HEK293 (cell line): ENCODE measurements around the gene KLRC1.
"Not testable (repeated sequence)": the region's sequence is repeated elsewhere in the genome, so short reads cannot be mapped to it uniquely, and the experiment has no call there.

Experiments
- CTCF ChIA-PET: fragments of 350-600 bp; formaldehyde crosslinking; extraction: SDS; loops from one replicate; lab custom pipeline; 2021; ENCODE audit warnings: antibody characterized with exemption; lab: Yijun Ruan, JAX
- POLR2A ChIA-PET: fragments of 300-600 bp; formaldehyde crosslinking; extraction: SDS; loops from one replicate; lab custom pipeline; 2020; ENCODE audit warnings: antibody characterized with exemption, inconsistent platforms; lab: Yijun Ruan, JAX
- H3K27ac ChIP-seq: fragments of 200-500 bp; sonication (Bioruptor generic); 2 replicates; pipeline ENCODE4 v1.5.1; 2014; ENCODE audit warnings: low read depth, low read length, control low read depth, inconsistent platforms; ENCODE audit errors: extremely low read depth
- H3K36me3 ChIP-seq, 2 experiments: fragments of 200-500 bp in 1 of 2; sonication (Bioruptor generic) in 1 of 2; 1 replicate in 1 of 2; 2 replicates in 1 of 2; pipeline ENCODE4 v1.5.1; 2014 to 2017; ENCODE audit warnings: inconsistent platforms in 2 of 2, low read length in 2 of 2; ENCODE audit not compliant: control insufficient read depth in 2 of 2, insufficient read depth in 1 of 2
- H3K4me1 ChIP-seq: fragments of 200-500 bp; sonication (Bioruptor generic); 2 replicates; pipeline ENCODE4 v1.5.1; 2014; ENCODE audit warnings: mild to moderate bottlenecking, low read length, inconsistent platforms; ENCODE audit not compliant: control insufficient read depth, insufficient read depth
- H3K4me3 ChIP-seq: 2 replicates; pipeline ENCODE4 v1.5.1; 2011; ENCODE audit warnings: low read depth, mild to moderate bottlenecking, control low read depth, low read length, moderate library complexity
- H3K9me3 ChIP-seq: fragments of 200-500 bp; sonication (Bioruptor generic); 2 replicates; pipeline ENCODE4 v1.5.1; 2014; ENCODE audit warnings: low read depth, low read length, inconsistent platforms; ENCODE audit not compliant: control insufficient read depth, insufficient read depth
- ZBTB20 ChIP-seq: fragments of 450-650 bp; formaldehyde crosslinking; IDR thresholded peaks from 2 replicates; pipeline ENCODE4 v1.5.1; 2016; ENCODE audit warnings: missing biosample characterization, missing genetic modification characterization
- ZBTB49 ChIP-seq: fragments of 450-650 bp; formaldehyde crosslinking; IDR thresholded peaks from 2 replicates; pipeline ENCODE4 v1.5.1; 2016; ENCODE audit warnings: missing biosample characterization, missing genetic modification characterization, low read depth
- ZFHX2 ChIP-seq: fragments of 450-650 bp; formaldehyde crosslinking; conservative IDR thresholded peaks from 2 replicates; pipeline ENCODE4 v1.5.1; 2016; ENCODE audit warnings: missing biosample characterization, missing genetic modification characterization
- ZNF146 ChIP-seq: fragments of 450-650 bp; formaldehyde crosslinking; IDR thresholded peaks from 2 replicates; pipeline ENCODE4 v1.5.1; 2016; ENCODE audit warnings: missing biosample characterization, missing genetic modification characterization
- ZNF157 ChIP-seq: fragments of 450-650 bp; formaldehyde crosslinking; IDR thresholded peaks from 2 replicates; pipeline ENCODE4 v1.5.1; 2016; ENCODE audit warnings: missing biosample characterization, missing genetic modification characterization
- ZNF23 ChIP-seq: fragments of 450-650 bp; formaldehyde crosslinking; IDR thresholded peaks from 2 replicates; pipeline ENCODE4 v1.5.1; 2016; ENCODE audit warnings: missing biosample characterization, missing genetic modification characterization, borderline replicate concordance
- ZNF248 ChIP-seq: fragments of 450-650 bp; formaldehyde crosslinking; IDR thresholded peaks from 2 replicates; pipeline ENCODE4 v1.5.1; 2017; ENCODE audit warnings: missing biosample characterization, missing genetic modification characterization
- ZNF280D ChIP-seq: fragments of 450-650 bp; formaldehyde crosslinking; IDR thresholded peaks from 2 replicates; pipeline ENCODE4 v1.5.1; 2016; ENCODE audit warnings: missing biosample characterization, missing genetic modification characterization
- ZSCAN23 ChIP-seq: fragments of 450-650 bp; formaldehyde crosslinking; IDR thresholded peaks from 2 replicates; pipeline ENCODE4 v1.5.1; 2016; ENCODE audit warnings: missing biosample characterization, missing genetic modification characterization

Gene KLRC1

GRCh38 chr12:10491766-10492165 lies 38.6 kb upstream of the KLRC1 start (continued):
- TF ChIP-seq ZNF248 (tag by site-specific recombination) (no peak), ZBTB49 (no peak), ZBTB20 (no peak), ZSCAN23 (tag by site-specific recombination) (no peak), ZNF23 (tag by site-specific recombination) (no peak), ZFHX2 (tag by site-specific recombination) (no peak), ZNF157 (tag by site-specific recombination) (no peak)

- CTCF ChIA-PET: not testable (repeated sequence)
- peak; percentile 61; the same call in 1 of the 2 replicates for TF ChIP-seq ZNF280D (tag by site-specific recombination)
- TF ChIP-seq ZNF146 (tag by site-specific recombination): peak; percentile 88
These were observed 34.2 kb upstream of the KLRC1 start for GRCh38 chr12:10487328-10487727.

GRCh38 chr12:10481901-10482300 lies 28.7 kb upstream of the KLRC1 start:
- H3K4me3 ChIP-seq, H3K4me1 ChIP-seq, H3K27ac ChIP-seq, H3K36me3 ChIP-seq, H3K9me3 ChIP-seq, POLR2A ChIA-PET: not testable (repeated sequence)
- CTCF ChIA-PET: interaction anchor here (0.6 kb wide), 1 partner anchor 232 kb away, joined by 3 read pairs; no protein-coding TSS in a partner anchor

More at GRCh38 chr12:10487328-10487727, 34.2 kb upstream of the KLRC1 start:
- POLR2A ChIA-PET, H3K27ac ChIP-seq, H3K4me3 ChIP-seq, H3K36me3 ChIP-seq, H3K9me3 ChIP-seq, H3K4me1 ChIP-seq: not testable (repeated sequence)

GRCh38 chr12:10472808-10473207 lies 19.6 kb upstream of the KLRC1 start:
- H3K4me1 ChIP-seq, H3K27ac ChIP-seq, H3K9me3 ChIP-seq, POLR2A ChIA-PET, CTCF ChIA-PET, H3K4me3 ChIP-seq, H3K36me3 ChIP-seq: not testable (repeated sequence)
- TF ChIP-seq ZNF146 (tag by site-specific recombination) (peak; percentile 82), ZNF280D (tag by site-specific recombination) (peak; percentile 53; the same call in 1 of the 2 replicates)
